GM21390 (cell line): ENCODE measurements around the gene EXOC3L1.

Experiments used
- ATAC-seq: cut with Tn5 transposase; IDR thresholded peaks from one replicate; pipeline ENCODE4 v1.9.1; 2021; ENCODE audit not compliant: unreplicated experiment

The EXOC3L1 gene

GRCh38 chr16:67183627-67184452 lies 6.1 kb downstream of the EXOC3L1 start, which contains the start of gene MATCAP1:
Gene MATCAP1 (minus strand): TSS chr16:67183963. CDS start chr16:67180610, 3,353 bp downstream.
- peak; percentile 87 for ATAC-seq

- no peak for ATAC-seq
These were observed 6.7 kb downstream of the EXOC3L1 start for GRCh38 chr16:67183284-67183626.

- ATAC-seq: no peak
These were observed 7.6 kb downstream of the EXOC3L1 start for GRCh38 chr16:67182288-67182687.

GRCh38 chr16:67181346-67181745 lies 8.6 kb downstream of the EXOC3L1 start:
- no peak for ATAC-seq

DNA sequence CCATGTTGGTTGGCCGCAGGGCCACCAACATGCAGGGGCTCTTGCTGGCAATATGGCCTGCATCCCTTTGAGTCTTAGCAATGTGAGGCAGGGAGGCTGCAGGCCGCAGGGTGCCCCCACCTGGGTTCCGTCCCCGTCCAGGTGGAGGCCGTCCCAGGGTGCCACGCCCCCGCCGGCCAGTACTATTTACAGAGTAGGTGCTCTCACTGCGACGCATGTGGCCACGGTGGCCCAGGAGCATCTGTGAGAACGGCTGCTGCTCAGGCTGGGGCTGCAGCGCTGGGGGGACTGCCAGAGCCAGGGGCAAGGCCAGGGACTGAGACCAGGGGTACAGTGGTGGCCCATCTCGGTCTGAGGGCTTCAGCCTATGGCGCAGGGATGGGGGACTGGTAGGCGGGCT lies 9.8 kb downstream of the EXOC3L1 start:
- no peak for ATAC-seq

GRCh38 chr16:67179421-67180080 lies 10.4 kb downstream of the EXOC3L1 start:
- no peak for ATAC-seq

DNA sequence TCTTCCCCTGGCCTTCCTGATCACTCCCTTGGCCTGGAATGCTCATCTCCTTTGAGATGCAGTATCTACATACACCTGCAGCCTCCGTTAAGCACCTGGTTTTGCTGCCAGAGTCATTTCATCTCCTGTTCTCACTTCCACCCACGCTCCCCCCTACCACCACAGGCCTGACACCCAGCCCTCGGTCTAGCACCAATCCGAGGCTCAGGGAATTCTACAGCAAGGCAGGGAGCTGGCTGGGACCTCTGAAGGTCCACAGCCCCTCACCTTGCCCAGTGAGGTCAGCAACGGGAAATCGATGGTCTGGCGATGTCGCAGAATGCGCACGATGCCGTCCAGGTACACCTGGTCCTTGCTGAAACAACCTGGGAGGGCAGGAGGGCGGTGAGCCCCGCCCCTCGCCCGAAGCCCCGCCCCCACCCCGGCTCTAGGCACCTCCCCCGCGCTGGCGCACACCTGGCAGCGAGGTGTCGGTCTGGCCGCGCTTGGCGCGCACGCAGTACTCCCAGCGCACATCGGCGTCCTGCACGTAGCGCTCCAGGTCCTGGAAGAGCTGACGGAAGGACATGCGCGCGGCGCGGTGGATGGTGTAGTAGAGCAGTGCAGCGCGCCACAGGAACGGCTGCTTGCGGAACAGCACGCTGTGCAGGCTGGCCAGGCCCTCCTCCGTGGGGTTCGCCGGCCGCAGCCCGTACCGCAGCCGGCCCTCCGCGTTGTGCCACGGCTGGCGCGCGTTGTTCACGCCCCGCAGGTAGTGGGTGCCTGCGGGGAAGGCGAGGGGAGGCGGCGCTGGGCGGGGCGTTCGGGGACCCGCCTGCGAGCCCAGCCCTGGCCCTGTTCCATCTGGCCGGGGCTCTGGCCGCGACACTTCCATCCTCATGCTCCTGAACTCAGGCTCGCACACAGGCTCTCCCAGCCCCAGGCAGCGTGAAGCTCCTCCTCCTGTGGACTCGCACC lies 11.9 kb downstream of the EXOC3L1 start:
- no peak for ATAC-seq

DNA sequence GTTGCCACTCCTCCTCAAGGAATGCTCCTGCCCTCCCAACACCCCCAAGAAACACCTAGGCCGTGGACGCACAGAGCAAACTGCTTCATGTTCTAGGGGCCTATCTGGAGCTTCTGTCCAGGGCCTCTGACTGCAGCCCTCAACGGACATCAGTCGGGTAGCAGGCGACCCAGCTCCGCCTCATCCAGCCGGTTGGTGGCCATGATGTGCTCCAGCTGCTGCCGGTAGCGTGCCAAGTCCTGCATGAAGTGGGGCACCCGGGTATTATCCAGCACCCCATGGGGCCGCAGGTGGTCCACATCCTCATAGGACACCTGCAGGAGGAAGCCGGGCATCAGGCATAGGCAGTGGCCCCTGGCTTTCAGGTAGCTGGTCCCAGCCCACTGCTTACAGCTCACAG lies 13.3 kb downstream of the EXOC3L1 start:
- ATAC-seq: no peak

DNA sequence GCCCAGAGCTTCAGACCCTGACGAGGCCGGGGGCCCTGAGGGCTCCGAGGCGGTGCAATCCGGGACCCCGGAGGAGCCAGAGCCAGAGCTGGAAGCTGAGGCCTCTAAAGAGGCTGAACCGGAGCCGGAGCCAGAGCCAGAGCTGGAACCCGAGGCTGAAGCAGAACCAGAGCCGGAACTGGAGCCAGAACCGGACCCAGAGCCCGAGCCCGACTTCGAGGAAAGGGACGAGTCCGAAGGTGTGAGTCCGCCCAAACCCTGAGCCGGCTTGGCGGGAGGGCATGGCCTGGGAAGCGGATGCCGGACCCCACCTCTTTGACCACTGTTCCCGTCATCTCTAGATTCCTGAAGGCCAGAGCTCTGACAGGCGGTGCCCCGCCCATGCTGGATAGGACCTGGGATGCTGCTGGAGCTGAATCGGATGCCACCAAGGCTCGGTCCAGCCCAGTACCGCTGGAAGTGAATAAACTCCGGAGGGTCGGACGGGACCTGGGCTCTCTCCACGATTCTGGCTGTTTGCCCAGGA lies 15.2 kb downstream of the EXOC3L1 start:
- no peak for ATAC-seq

DNA sequence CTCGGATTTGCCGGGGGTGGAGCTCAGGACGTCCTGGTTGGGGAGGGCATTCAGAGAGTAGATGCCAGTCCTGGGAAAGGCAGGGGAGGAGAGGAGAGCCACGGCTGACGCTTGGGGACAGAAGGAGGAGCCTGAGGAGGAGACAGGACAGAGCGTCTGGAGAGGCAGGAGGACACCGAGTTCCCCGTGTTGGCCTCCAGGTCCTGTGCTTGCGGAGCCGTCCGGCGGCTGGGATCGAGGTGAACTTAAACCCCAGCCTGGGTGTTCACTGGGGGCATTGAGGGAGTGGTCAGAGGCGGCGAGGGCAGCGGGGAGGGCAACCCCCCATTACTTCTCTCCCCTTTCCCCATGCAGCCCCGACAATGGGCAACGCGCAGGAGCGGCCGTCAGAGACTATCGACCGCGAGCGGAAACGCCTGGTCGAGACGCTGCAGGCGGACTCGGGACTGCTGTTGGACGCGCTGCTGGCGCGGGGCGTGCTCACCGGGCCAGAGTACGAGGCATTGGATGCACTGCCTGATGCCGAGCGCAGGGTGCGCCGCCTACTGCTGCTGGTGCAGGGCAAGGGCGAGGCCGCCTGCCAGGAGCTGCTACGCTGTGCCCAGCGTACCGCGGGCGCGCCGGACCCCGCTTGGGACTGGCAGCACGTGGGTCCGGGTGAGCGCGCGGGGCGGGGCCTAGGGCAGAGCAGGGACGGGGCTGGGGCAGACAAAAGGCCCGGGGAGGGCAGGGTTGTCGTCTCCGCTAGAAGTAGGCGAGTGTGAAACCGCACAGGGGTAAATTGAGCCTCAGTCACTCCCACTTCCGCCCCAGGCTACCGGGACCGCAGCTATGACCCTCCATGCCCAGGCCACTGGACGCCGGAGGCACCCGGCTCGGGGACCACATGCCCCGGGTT lies 15.9 kb downstream of the EXOC3L1 start:
- ATAC-seq: peak; percentile 38

DNA sequence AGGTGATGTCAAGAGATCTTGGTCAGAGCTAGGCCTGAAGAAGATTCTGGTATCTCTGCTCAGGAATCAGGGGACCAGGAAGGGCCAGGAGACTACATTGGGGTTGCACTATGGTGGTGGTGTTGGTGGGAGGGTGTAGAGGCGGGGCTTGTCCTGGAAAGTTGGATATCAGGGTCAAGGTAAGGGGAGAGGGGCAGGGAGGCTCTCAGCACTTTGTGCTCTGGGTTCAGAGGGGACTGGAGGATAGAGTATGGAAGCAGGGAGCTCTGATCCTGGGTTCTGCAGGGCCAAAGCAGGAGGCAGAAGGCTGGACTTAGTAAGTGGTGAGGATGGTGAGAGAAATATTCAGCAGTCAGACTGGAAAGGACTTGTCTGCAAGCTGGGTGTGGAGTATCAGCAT lies 16.6 kb downstream of the EXOC3L1 start:
- no peak for ATAC-seq

DNA sequence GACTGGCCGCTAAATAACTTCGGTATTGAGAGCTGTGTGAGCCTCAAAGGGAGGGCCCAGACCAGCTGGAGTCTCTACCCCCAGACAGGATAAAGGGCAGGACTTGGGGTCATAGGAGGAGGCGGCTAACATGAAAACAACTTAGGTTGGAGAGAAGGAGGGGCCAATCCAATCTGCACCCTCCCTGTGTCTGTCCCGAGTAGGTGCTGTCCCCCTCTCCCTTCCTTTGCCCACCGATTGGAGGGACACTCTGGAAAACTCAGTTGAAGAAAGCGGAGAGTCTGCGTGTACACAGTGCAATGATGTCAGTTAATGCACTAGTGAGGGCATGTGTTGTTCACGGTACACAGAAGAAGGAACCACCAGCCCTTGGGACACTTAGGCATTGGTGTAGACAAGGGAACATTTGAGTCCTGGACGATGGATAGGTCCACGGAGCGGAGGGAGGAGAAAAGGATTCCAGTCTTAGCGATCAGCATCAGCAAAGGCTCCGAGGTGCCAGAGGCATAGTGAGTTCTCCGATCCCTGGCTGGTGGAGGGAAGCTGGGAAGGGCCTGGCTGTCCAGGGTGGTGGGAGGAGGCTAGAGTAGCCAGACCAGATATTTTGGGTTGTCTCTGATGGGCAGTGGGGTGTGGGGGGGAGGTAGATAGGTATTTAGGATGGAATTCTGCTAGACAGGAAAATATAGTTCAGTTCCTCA lies 18.8 kb downstream of the EXOC3L1 start:
- no peak for ATAC-seq

GRCh38 chr16:67170168-67170948 lies 19.6 kb downstream of the EXOC3L1 start, which contains the start of gene NOL3:
Gene NOL3 (plus strand): TSS chr16:67170538.
- ATAC-seq: peak; percentile 40

DNA sequence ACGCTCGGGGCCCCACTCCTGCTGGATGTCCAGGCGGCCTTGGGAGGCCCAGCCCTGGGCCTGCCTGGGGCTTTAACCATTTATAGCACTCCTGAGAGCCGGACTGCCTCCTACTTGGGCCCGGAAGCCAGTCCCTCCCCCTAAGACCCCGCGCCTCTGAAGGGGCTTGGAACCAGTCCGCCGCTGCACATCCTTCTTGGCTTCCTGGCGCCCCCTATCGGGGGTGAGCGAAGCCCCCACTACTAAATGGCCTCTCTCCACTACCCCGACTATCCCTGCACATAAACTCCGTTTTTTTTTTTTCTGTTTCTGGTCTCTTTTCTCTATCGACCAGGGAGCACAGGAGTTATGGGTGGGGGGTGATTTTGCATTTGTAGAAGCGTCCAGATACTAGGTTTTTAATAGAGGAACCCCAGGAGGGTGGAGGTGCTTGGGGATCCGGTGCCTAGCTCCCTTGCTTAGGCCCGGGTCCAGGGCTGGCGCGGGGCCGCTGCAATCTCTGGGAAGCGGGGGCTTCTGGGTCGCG lies 20.2 kb downstream of the EXOC3L1 start:
- peak; percentile 14 for ATAC-seq

GRCh38 chr16:67169011-67169451 lies 20.9 kb downstream of the EXOC3L1 start:
- ATAC-seq: no peak

GRCh38 chr16:67167588-67167987 lies 22.3 kb downstream of the EXOC3L1 start:
- ATAC-seq: no peak

DNA sequence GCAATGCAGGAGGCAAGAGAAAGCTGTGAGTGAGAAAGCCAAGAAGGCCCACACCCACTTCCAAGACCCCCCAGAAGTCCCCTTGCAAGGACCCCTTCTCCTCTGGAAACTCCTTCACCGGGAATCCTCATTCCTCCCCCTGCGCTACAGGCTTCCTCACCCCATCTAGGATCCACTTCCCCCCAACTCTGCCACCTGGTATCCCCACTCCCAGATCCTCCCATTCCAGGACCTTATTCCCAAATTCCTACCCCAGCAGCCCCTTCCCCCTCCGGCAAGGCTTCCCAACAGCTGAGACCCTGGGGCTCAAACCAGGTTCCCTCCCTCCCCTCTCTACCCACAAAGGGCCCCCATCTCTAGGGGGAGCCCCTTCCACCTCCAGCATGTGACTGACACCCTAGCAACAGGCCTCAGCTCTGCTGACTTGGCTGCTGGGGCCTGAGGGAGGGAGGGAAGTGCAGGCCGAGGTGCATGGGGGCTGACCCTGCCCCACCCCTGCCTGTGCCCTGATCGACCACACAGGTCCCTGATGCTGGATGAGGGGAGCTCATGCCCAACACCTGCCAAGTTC lies 23.3 kb downstream of the EXOC3L1 start:
- ATAC-seq: no peak

GRCh38 chr16:67166110-67166547 lies 23.8 kb downstream of the EXOC3L1 start:
- ATAC-seq: no peak
